Natural killer cell (primary cell): ENCODE results near the gene PROC. TPM values are rescaled to one million over a fixed set of nuclear protein-coding genes. Genes with fewer than 3 reads are reported as not detected.

Experiments
- ATAC-seq, 3 donors: fragments of 150-1000 bp in 2 of 3; fragments of 200-7000 bp in 1 of 3; cut with Tn5 transposase; 1 replicate in 1 of 3; 2 replicates in 2 of 3; pipeline ENCODE4 v1.10.0; 2021; ENCODE audit warnings: mild to moderate bottlenecking in 2 of 3, moderate library complexity in 2 of 3
- DNase-seq, 2 donors: peaks; one replicate each; pipeline versions ENCODE4 v3.0.0 to v3.0.0-alpha.2; 2013 to 2021; ENCODE audit warnings: mixed read lengths in 1 of 2
- H3K27ac ChIP-seq: one replicate; pipeline ENCODE4 v1.5.1; 2013; ENCODE audit warnings: mild to moderate bottlenecking, low read length
- H3K27me3 ChIP-seq: one replicate; pipeline ENCODE4 v1.6.1; 2013; ENCODE audit warnings: low read length; ENCODE audit not compliant: control insufficient read depth, insufficient read depth
- H3K36me3 ChIP-seq: one replicate; pipeline ENCODE4 v1.6.1; 2013; ENCODE audit warnings: low read length; ENCODE audit not compliant: control insufficient read depth, insufficient read depth
- H3K4me1 ChIP-seq: one replicate; pipeline ENCODE4 v1.6.1; 2013; ENCODE audit warnings: low read length; ENCODE audit not compliant: control insufficient read depth, insufficient read depth
- H3K4me3 ChIP-seq: one replicate; pipeline ENCODE4 v1.5.1; 2013; ENCODE audit warnings: low read length
- H3K9me3 ChIP-seq: one replicate; pipeline ENCODE4 v1.6.1; 2013; ENCODE audit warnings: low read length; ENCODE audit not compliant: control insufficient read depth, insufficient read depth
- H3K27ac Mint-ChIP-seq, 2 donors: one replicate each; pipeline ENCODE4 v1.8.0; 2022; ENCODE audit warnings: mild to moderate bottlenecking in 2 of 2, mixed read lengths in 2 of 2, moderate library complexity in 1 of 2
- H3K27me3 Mint-ChIP-seq, 2 donors: one replicate each; pipeline ENCODE4 v1.8.0; 2022; ENCODE audit warnings: low read depth in 2 of 2, mixed read lengths in 2 of 2
- H3K36me3 Mint-ChIP-seq: one replicate; pipeline ENCODE4 v1.8.0; 2022; ENCODE audit warnings: mixed read lengths
- H3K4me1 Mint-ChIP-seq, 2 donors: one replicate each; pipeline ENCODE4 v1.8.0; 2022; ENCODE audit warnings: mixed read lengths in 2 of 2
- H3K4me3 Mint-ChIP-seq: one replicate; pipeline ENCODE4 v1.8.0; 2022; ENCODE audit warnings: mild to moderate bottlenecking, moderate library complexity, mixed read lengths
- H3K9me3 Mint-ChIP-seq, 2 donors: one replicate each; pipeline ENCODE4 v1.8.0; 2022; ENCODE audit warnings: mixed read lengths in 2 of 2
- CTCF ChIP-seq: fragments of 200-600 bp; IDR thresholded peaks from one replicate; pipeline ENCODE4 v1.8.0; 2022; ENCODE audit warnings: antibody characterized with exemption
- WGBS: methylation state at CpG from one replicate; pipeline ENCODE4 v1.1.7; 2013; ENCODE audit warnings: missing lambda C conversion rate; ENCODE audit not compliant: insufficient coverage; 5-methylcytosine and 5-hydroxymethylcytosine counted together
- intact Hi-C: fragments of 100-400 bp; cut with micrococcal nuclease; formaldehyde crosslinking; loops from one replicate; pipeline ENCODE4 v1.14.2; 2022
- total RNA-seq, 4 donors: library from RNA; stranded (reverse); fragments of 120-200 nt in 1 of 4; gene quantifications; one replicate each; pipeline versions ENCODE4 v1.2.3 to v1.2.4, GENCODE V29; 2013 to 2022

The PROC gene
- total RNA-seq, 3 donors from 2014 or later (not counting 1 experiment from before 2014, with no cell fraction given) = not detected

GRCh38 chr2:127397568-127398238, 20.5 kb upstream of the PROC start:
- peaks cover 0 to 6% of the 10 kb centered on the region in 2 donors for H3K27me3 Mint-ChIP-seq
- Histone ChIP-seq H3K27me3 (no peaks in the 10 kb centered on the region), H3K36me3 (no peaks in the 10 kb centered on the region), H3K4me3 (no peak overlapping the region), H3K27ac (no peak overlapping the region), H3K4me1 (no peaks in the 10 kb centered on the region), H3K9me3 (no peaks in the 10 kb centered on the region)
- 92% methylated on average over 8 of the region's 9 CpGs for WGBS
- no peaks in the 10 kb centered on the region for H3K4me1 Mint-ChIP-seq
- H3K4me3 Mint-ChIP-seq = no peak overlapping the region
- ATAC-seq (no peak), DNase-seq (no peak)
- intact Hi-C loops = no loop called here
- no peak for TF ChIP-seq CTCF
- H3K36me3 Mint-ChIP-seq = no peaks in the 10 kb centered on the region
- no peaks in the 10 kb centered on the region for H3K9me3 Mint-ChIP-seq
- H3K27ac Mint-ChIP-seq = peak overlapping the region in 1 of 2 donors; percentile 57

- H3K27ac Mint-ChIP-seq = peak overlapping the region in 1 of 2 donors; percentile 57
- H3K4me1 ChIP-seq = no peaks in the 10 kb centered on the region
- peak in 1 of 2 donors; percentile 32 for DNase-seq
- peak in 2 of 3 donors; percentile 57 to 79 for ATAC-seq
- H3K27ac ChIP-seq = no peak overlapping the region
- no peak for TF ChIP-seq CTCF
- WGBS = 32% methylated on average over 4 of the region's 4 CpGs
- intact Hi-C loops = no loop called here
- no peaks in the 10 kb centered on the region for H3K27me3 ChIP-seq
- H3K4me3 ChIP-seq = no peak overlapping the region
- no peak overlapping the region for H3K4me3 Mint-ChIP-seq
- no peaks in the 10 kb centered on the region for H3K36me3 ChIP-seq
- no peaks in the 10 kb centered on the region for H3K4me1 Mint-ChIP-seq
- no peaks in the 10 kb centered on the region for H3K36me3 Mint-ChIP-seq
- no peaks in the 10 kb centered on the region for H3K9me3 ChIP-seq
- H3K27me3 Mint-ChIP-seq = peaks cover 0 to 6% of the 10 kb centered on the region in 2 donors
- no peaks in the 10 kb centered on the region for H3K9me3 Mint-ChIP-seq
Observed at GRCh38 chr2:127398239-127398590, 20.0 kb upstream of the PROC start.

- Histone ChIP-seq H3K4me1 (no peaks in the 10 kb centered on the region), H3K36me3 (no peaks in the 10 kb centered on the region), H3K9me3 (no peaks in the 10 kb centered on the region), H3K27me3 (no peaks in the 10 kb centered on the region), H3K27ac (no peak overlapping the region), H3K4me3 (no peak overlapping the region)
- TF ChIP-seq CTCF = no peak
- Mint-ChIP-seq H3K36me3 (no peaks in the 10 kb centered on the region), H3K27ac (no peak overlapping the region), H3K4me3 (no peak overlapping the region), H3K4me1 (no peaks in the 10 kb centered on the region), H3K27me3 (peaks cover 0 to 6% of the 10 kb centered on the region in 2 donors), H3K9me3 (no peaks in the 10 kb centered on the region)
- intact Hi-C loops = loop anchor here (10.0 kb wide), 1 partner anchor 316 kb away; no protein-coding TSS in a partner anchor
- 89% methylated on average over 9 of the region's 9 CpGs for WGBS
- DNase-seq (no peak), ATAC-seq (no peak)
Observed at GRCh38 chr2:127400533-127400896, 17.7 kb upstream of the PROC start.
